HG03039 (cell line): ENCODE results near the gene FRMD4A.

Experiments used
- ATAC-seq: cut with Tn5 transposase; IDR thresholded peaks from one replicate; pipeline ENCODE4 v1.9.1; 2021; ENCODE audit warnings: mild to moderate bottlenecking, moderate library complexity; ENCODE audit not compliant: unreplicated experiment

FRMD4A gene

DNA sequence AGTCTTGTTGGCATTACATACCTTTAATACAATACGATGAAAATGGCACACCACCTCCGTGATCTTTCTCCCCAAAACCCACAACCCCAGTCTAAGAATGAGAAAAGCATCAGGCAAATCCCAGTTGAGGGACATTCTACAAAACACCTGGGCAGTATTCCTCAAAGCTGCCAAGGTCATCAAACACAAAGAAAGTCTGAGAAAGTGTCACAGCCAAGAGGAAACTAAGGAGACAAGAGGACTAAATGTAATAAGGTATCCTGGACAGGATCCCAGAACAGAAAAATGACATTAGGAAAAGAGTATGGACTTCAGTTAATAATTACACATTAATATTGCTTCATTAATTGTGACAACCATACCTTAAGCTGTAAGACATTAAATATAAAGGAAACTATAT, 14.5 kb upstream of the FRMD4A start:
- no peak for ATAC-seq

DNA sequence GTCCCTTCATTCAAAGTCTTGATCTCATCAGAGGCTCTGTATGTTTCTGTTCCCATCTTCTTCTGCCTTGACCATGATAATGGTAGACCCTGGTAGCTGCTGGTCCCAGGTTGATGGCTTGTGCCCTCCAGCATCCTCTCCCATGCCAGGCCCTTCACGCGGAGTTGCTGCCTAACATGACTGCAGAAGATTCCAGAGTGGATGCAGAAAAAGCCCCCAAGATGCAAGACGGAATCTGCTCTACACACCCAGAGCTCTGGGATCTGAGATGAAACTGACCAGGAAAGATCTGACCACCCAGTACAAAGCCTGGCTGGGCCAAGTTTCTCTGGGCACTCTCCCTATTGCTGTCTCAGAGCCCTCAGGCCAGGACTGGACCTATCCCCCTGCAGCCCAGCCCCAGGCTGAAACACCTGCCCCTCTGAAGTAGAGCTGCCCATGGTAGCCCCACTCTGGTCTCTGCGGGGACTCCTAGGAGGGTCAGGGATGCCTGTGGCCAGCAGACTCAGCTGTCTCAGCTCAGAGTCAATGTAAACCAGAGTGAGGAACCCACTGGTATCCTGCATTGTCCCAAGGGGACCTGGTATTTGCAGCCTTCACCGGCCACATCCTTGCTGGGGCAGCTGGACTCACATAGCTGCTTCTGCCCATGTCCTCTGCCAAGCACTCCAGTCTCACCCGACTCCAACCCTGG, 9.5 kb upstream of the FRMD4A start:
- no peak for ATAC-seq

DNA sequence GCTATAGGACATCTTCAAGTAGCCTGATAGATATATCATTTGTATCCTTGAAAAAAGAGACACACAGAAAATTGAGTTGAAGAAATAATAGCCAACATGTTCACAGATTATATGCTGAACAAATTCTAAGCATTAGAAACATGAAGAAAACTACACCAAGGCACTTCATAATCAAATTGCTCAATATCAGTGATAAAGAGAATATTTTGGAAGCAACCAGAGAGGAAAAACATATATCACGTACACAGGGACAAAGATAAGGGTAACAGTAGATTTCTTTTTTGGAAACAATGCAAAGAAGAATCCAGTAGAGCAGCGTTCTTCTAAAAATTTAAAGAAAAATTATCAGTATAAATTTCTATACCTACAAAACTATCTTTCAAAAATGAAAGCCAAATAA, 6.0 kb upstream of the FRMD4A start:
- ATAC-seq: no peak

DNA sequence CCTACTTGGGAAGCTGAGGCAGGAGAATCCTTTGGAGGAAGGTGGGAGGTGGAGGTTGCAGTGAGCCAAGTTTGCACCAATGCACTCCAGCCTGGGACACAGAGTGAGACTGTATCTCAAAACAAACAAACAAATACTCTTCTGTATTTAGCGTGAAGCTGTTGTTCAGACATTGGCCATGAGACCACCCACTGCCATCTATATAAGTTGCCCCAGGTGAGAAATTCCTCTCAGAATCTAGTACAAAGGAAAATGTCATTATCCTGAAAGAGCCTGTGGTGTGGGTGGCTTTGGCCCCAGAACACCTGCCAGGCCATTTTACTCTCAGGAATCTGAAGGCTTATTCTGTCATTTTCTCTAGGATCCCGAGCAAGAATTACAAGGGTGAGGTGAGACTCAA, 4.0 kb upstream of the FRMD4A start:
- no peak for ATAC-seq

DNA sequence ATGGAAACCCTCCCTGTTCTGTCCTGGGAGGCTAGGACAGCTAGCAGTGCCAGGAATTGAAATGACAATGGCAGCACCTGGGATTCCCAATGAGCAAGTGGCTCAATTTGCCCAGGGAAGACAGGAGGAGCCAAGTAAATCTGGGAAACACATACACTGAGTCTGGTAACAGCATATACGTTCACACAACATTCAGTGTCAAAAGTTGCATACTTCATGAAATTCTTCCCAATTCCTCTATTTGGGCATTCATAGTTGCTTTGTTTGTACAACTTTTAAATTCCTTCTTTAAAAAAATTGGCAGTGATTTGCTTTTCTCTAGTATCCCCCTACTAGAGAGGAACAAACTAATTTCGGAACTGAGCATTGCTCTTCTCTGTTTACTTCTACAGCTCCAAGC, 2.9 kb upstream of the FRMD4A start:
- ATAC-seq: no peak

DNA sequence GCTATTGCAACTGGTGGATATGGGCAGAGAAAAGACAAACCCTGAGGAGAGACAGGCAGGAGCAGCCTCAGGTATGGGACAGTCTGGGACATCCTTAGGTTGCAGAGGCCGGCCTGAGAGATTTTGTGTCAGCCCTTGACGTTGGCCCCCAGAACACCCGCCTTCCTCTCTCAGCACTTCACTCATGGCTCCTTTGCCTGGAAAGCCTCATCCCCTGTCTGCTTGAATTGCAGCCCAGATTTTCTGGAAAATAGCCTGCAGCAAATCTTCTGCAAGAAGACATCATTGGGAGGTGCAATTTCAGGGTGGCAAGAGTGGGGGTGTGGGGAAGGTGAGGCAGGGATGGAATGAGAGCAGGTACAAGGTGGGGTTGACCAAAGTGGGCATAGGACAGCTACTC, 2.2 kb upstream of the FRMD4A start:
- ATAC-seq: no peak

DNA sequence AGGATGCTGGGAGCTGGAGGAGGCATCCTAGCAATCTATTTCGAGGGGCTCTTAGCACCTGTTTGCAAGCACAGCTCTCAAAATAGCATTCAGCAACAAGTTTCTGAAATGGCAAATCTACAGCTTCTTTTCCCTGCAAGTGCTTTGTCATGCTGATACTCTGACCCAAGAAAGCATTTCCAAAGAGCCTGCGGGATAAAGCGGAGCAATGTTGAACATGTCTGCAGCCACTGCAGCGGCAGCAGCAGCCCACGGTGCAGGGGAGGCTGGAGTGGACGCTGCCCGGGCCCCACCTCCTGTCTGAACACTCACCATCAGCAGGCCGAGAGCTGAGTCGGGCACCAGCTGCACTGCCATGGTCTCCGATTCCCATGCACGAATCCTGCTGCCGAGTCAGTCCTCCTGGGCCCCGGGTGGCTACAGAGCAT, 964 bp downstream of the FRMD4A start:
- ATAC-seq: no peak

DNA sequence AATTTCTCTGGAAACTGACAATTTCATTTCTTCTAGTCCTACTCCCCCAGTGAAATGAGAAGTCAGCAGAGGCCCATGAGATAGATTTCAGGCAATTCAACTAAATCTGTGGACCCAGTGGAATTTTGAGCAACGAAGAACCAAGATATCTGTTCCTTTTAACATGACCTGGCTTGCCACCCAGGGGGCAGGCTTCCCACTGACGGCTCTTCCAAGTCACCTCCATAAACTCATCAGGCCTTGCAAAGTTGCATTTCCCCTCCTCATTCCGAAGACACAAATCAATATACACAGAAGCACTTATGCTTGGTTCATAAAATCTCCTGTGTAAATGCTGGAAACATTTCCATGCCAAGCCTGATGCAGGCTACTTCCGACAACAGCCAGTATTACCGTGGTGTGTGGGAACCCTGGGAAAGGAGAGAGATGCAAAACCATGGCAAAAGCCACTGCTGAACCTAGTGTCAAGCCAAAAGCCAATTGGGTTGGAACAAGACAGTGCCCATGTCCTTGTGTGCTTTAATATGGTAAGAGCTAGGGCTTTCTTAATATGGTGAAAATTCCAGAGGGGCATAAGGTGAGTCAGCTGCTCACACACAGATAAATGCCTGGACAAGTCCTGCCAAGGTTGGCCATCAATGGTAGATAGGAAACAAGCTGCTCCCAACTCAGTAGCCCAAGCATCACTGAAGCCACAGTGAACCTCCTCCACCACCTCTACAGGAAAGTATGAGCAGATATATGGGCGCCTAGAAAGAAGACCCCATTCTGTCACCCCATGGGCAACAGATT, 1.6 kb downstream of the FRMD4A start:
- no peak for ATAC-seq

DNA sequence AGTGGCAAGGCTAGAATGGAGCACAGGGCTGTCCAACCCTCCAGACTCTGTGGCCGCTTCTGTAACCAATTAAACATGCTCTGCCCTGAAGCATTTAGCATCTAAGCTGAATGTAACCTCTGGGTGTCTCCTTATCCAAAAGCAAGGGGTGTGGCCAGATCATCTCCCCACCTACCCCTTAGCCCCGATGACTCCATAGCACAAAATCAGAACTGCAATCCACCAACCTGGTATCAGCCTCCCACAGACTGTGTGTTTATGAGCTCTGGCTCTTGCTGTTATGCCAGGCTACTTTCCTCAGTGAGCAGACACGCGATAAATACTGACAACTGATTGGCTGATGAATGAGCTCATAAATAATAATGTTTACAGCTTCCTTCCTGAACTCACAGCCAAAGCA, 3.2 kb downstream of the FRMD4A start:
- ATAC-seq: no peak

DNA sequence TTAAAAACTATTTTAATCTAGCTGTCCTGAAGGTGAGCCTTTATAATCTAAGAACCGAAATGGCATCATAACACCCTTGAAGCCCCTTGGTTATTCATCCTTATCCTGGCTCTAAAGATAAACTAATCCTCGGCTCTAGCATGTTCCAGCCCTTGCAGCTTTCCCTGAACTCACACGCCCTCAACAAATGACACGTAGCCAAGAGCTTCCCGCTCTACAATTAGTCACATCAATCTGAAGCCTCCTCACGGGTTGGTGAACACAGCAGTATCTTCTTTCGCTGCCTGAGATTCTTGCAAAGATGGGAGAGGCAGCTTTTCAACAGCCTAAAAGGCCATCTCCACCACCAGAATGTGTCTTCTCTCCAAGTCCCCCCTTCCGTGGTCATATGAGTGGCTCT, 4.1 kb downstream of the FRMD4A start:
- ATAC-seq: no peak

DNA sequence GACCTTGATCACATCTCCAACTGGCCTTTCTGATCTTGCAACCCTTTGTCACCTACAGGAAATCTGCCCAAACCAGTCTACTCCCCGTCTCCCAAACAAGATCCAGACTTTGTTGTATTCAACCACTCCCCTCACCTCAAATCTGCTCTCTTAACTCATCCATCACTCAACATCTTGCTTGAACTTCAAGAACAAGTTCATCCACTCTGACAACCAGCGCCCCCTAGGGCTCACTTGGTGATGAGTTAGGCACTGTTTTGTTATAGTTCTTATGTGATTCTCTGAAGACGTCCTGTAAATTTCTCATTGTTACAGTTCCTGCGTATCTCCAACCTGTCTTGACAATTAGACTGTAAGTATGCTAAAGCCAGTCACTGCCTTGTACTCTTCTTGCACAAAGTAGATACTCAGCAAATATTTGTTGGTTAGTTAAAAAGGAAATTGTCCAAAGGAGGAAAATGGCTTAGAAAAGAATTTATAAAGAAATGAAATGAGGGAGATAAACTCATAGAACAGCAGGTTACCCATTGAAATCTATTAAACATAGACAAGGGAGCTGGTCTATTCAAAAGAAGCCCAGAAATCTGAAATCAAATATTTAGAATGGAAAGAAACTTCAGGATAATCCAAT, 5.3 kb downstream of the FRMD4A start:
- no peak for ATAC-seq

DNA sequence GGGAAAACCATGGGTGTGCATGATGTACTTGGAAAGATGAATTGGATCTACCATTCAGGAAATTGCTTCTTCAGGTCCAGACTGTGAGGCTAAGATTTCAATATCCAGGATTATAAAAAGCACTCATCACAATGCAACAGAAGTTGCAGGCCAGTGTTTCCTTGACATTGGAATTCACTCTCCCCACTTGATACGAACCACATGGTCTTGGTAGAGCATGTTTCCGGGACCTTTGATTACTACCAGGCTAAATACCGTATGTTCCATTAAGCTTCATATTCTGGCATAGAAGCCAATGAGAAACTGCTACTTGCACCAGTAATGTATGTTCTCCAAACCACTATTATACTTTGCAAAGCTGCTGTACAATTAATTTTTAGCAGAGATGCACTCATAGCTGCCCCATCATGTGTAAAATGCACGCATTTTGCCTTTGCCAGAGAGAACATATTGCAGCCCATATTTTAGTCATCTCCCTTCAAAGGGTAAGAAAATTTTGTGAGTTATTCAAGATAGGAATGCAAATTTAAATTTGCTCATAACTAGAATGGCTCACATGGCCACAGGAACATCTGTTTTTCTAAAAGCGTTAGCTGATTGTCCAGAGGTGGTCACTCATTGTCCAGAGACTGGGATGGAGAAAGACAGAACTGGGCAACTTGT, 8.1 kb downstream of the FRMD4A start:
- ATAC-seq: no peak

DNA sequence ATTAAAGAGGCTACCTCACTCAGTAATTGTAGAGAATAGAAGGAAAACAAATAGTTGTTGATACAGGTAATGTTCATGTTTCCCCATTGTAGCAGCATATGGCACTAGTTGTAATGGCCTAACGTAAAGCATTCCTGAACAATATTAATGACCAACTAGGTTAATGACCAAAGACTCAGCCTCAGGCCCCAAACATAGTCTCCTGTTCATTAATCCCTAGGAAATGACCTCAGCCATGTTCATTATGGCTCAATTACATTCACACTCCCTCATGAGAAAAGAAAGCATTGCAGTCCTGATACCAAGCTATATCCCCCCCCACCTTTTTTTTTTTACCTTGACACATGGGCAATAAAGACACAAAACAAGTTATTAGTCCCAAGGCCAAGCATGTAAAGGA, 12.7 kb downstream of the FRMD4A start:
- ATAC-seq: no peak

DNA sequence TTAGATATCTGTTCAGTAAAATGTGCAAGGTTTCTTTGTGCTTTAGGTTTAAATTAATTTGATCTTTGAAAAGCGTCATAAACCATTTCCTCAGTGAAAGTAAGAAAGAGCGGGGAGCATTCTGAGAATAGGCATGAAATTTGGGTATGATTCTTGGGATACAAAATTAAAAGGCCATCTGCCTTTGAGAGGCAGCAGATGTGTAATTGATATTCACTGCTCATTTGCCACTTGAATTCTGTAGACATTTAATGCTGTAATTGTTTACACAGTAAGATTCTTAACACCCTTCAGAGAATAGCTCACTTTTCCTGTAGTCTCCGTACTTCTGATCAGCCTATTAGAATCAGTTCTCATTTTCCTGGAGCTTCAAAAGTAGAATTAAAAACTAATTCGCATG, 18.7 kb downstream of the FRMD4A start:
- no peak for ATAC-seq

DNA sequence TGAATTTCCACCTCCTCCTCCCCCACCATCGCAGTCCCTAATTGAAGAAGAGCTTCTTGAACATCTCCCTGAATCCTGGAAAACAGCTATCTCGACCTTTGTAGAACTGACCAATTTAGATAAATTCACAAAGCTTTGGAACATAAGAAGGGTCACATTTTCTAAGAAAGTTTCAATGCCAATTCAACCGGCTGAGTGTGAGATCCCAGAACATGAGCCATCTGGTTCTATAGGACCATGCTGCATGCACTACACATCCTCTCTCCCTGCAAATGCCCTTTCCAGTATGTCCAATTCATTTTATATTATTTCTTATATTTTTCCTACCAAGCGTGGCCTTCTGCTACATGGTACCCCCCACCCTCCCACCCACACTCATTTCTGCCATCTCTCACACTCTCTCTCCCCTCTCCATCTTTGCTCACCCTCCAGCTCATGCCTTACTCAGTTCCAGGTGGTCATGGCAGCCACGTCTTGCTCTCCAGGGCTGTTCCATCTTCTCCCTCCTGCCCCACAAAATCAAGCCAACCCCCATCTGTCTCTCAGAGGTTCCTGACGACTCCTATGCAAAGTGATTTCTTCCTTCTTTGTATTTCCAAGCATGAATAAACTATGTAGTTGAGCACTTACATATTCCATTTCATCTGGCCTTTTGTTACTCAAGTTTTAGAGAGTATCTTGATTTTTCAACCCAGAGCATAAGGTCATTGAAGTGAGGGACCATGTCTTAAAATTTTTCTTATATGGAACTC, 19.3 kb downstream of the FRMD4A start:
- no peak for ATAC-seq

DNA sequence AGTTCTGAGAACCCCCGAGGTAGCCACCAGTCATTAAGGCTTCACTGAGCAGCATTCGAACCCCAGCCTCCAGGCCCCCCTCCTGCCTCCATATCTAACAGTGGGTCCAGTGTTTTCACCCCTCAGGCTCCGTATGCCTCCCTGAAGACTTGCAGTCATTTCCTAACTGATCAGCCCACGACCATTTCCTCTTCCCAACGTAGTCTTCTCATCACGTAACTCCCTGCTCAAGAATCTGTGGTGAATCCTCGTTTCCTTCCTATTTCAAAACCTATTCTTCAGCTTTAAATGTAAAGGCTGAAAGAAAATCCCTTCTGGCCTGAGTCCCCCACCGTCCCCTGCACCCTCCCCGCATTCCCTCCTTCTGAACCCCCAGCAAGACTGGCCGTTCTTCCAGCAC, 21.1 kb downstream of the FRMD4A start:
- ATAC-seq: no peak

DNA sequence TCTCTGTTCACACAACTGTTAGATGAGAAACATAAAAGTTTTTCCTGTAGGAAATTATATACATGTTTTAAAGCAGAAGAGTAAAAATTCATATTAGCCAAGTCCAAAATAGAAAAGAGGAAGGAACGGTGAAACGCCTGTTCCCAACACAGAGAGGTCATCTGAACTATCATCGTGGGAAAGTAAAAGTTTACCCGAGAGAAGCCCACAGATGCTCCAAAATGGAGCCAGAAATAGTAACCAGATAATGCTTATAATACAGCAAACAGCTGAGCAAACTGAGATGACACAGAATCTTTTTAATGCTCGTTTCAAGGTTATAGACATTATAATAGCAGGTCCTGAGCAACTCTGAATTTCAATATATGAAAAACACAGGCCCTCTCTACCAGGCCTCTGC, 24.5 kb downstream of the FRMD4A start:
- ATAC-seq: no peak

DNA sequence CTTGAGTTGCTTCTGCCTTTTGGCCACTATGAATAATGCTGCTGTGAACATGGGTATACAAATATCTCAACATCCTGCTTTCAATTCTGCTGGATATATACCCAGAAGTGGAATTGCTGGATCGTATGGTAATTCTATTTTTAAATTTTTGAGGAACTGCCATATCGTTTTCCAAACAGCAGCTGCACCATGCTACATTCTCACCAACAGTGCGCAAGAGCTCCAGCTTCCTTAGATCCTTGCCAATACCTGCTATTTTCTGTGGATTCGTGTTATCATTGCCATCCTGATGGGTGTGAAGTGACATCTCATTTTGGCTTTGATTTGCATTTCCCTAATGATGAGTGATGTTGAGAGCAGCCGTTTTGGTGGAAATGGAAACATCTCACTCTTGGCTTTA, 26.7 kb downstream of the FRMD4A start:
- no peak for ATAC-seq

DNA sequence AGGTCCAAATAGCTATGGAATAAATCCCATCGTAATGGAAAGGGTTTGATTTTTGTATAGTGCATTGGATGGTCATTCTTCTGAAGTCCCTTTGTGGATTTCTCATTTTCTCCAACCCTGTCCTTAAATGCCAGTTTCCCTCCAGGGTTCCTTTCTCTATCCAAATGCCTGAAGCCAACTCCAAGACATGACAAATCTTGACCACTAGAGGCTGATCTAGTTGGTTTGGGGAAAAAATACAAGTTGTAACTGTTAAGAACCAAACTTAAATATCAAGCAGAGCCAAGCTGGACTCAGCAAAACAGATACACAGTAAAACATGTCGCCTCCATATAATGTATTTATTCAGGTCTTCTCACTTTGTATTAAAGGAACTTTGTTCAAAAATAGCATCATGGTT, 28.7 kb downstream of the FRMD4A start:
- no peak for ATAC-seq

DNA sequence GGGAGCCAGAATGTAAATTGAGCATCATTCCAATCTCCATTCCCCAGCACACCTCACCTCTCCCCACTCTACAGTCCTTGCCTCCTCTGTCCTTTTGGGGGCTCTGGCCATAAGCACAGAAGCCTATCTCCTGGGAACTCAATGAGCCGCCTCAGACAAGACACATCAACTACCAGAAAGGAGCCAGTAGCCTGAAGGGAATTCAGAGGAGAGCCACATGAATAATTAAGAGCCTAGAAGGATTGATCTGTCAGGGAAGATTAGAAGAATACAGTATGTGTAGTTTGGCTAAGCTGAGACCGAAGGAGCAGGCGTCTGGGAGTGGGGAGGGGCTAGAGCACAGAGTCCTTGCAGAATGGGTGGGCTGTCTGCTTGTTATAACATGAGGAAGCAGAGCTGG, 31.2 kb downstream of the FRMD4A start:
- ATAC-seq: no peak
